ENCODE measurements around the gene NPS.

NPS gene

DNA sequence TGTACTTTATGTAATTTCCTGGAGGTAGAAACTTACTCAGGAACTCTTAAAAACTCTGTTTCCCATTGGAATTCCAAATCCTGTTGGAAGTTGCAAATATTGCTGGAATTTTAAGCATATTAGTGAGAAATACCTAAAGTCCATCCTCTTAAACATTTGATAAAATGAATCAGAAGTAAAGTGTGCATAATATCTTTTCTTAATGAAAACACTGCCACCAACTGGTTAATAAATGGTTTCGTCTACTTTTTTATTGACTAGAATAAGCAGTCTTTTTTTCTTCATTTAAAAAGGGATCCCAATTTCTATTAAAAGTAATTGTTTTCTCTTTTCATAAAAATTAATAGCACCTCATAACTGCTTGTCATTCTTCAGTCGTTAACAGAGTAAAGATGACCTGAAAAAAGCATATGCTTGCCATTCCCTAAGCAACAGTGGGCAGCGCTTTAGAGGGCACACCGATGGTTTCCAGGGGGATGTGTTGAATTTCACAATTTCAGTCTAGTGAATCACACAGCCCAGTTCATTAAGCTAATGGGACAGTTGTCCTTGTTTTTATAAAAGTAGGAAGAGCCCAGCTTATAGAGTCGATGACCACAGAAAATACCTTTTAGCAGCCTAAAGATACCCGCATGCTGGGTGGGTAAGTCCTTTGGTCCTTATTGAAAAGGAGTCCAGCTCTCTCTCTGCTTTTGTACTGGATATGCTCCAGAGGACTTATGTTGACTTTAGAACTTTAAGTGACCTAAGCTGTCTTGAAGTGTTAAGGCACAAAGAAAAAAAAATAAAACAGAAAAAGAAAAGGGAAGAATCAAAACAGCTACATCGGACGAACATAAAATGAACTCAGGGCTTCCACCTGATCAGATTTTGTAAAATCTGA is 28.5 kb downstream of the NPS start:
- H3K18ac ChIP-seq (ENCODE audit: low read length), result no peak overlapping the region
- no peak overlapping the region for H2BK12ac ChIP-seq (ENCODE audit: low read length)

DNA sequence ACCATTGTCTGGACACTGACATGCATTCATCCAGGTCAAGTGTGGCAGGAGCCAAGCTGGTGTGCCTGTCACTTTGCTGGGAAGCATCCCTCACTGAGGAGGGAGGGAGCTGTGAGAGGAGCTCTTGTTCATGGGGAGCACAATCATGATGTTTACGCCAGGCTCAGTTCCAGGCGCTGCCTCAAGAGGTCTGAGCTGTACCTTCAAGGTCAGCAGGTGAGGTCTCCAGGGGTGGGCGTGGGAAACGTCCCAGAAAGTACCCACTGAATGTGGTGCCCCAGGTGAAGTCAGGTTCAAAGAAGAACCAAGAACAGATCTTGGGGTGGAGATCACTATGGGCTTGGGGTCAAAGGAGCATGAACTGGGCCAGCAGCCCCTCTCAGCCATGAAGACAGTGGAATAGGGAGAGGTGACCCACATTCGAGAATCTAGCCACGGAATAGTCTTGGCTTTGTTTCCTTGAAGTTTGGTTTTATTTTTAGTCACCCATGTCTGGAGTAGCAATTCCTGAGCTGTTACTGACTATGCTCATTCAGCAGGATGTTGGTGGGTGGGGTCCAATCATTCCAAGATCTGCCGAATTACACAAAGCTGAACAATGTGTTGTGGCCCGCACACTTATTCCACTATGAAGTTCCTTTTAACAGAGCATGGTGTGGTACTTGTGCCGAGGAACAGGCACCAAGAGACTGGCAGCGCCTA is 29.3 kb downstream of the NPS start:
- Histone ChIP-seq H3K27ac (ENCODE audit: low read depth, low read length) (no peak overlapping the region), H3K4ac (ENCODE audit: low read depth, low read length) (no peak overlapping the region), H4K91ac (ENCODE audit: low read depth, low read length) (no peak overlapping the region), H2BK5ac (ENCODE audit: low read depth, low read length, poor library complexity) (no peak overlapping the region), H3K4me2 (ENCODE audit: low read length) (no peak overlapping the region), H3K79me1 (ENCODE audit: low read length) (no peaks in the 10 kb centered on the region), H3K18ac (ENCODE audit: low read length) (no peak overlapping the region), H4K8ac (ENCODE audit: low read depth, low read length) (no peak overlapping the region), H3K27me3 (ENCODE audit: insufficient read depth, low read length) (no peaks in the 10 kb centered on the region), H3K23ac (ENCODE audit: low read length) (no peak overlapping the region), H3K9ac (ENCODE audit: low read length) (no peak overlapping the region), H4K12ac (ENCODE audit: low read depth, low read length) (no peak overlapping the region), H3K36me3 (ENCODE audit: control insufficient read depth in 1 of 2, insufficient read depth in 2 of 2, low read length in 2 of 2) (no peaks in the 10 kb centered on the region), H3K79me2 (ENCODE audit: control insufficient read depth, insufficient read depth, low read length, poor library complexity) (no peaks in the 10 kb centered on the region), H2AK5ac (ENCODE audit: low read length) (no peak overlapping the region), H3K9me3 (ENCODE audit: insufficient read depth, low read depth, low read length) (no peaks in the 10 kb centered on the region), H3K14ac (ENCODE audit: low read length) (no peak overlapping the region), H2AFZ (ENCODE audit: insufficient read depth, low read length, poor library complexity) (no peak overlapping the region), H2BK12ac (ENCODE audit: low read length) (no peak overlapping the region), H3K4me1 (ENCODE audit: control insufficient read depth in 1 of 2, insufficient read depth in 2 of 2, low read length in 2 of 2) (no peaks in the 10 kb centered on the region), H2BK120ac (ENCODE audit: insufficient read depth, low read length, poor library complexity) (no peak overlapping the region), H3K4me3 (ENCODE audit: low read depth, low read length) (no peak overlapping the region)
- WGBS (ENCODE audit: extremely low coverage, insufficient coverage, insufficient read length), result no CpG with 5 or more reads among the region's 10 CpGs
- no peak for DNase-seq

More for the DNA sequence above, 28.5 kb downstream of the NPS start:
- H3K23ac ChIP-seq (ENCODE audit: low read length), result no peak overlapping the region
- H3K36me3 ChIP-seq (ENCODE audit: control insufficient read depth in 1 of 2, insufficient read depth in 2 of 2, low read length in 2 of 2), result no peaks in the 10 kb centered on the region
- no peak overlapping the region for H2BK120ac ChIP-seq (ENCODE audit: insufficient read depth, low read length, poor library complexity)
- no peaks in the 10 kb centered on the region for H3K4me1 ChIP-seq (ENCODE audit: control insufficient read depth in 1 of 2, insufficient read depth in 2 of 2, low read length in 2 of 2)
- no peak overlapping the region for H4K91ac ChIP-seq (ENCODE audit: low read depth, low read length)
- H2AK5ac ChIP-seq (ENCODE audit: low read length), result no peak overlapping the region
- H3K9ac ChIP-seq (ENCODE audit: low read length), result no peak overlapping the region
- DNase-seq, result peak in 1 of 2 donors; percentile 3
- no peak overlapping the region for H4K12ac ChIP-seq (ENCODE audit: low read depth, low read length)
- H3K9me3 ChIP-seq (ENCODE audit: insufficient read depth, low read depth, low read length), result no peaks in the 10 kb centered on the region
- no peak overlapping the region for H2AFZ ChIP-seq (ENCODE audit: insufficient read depth, low read length, poor library complexity)
- H3K4me3 ChIP-seq (ENCODE audit: low read depth, low read length), result no peak overlapping the region
- no peaks in the 10 kb centered on the region for H3K79me2 ChIP-seq (ENCODE audit: control insufficient read depth, insufficient read depth, low read length, poor library complexity)
- H4K8ac ChIP-seq (ENCODE audit: low read depth, low read length), result no peak overlapping the region
- H3K27me3 ChIP-seq (ENCODE audit: insufficient read depth, low read length), result no peaks in the 10 kb centered on the region
- H3K4me2 ChIP-seq (ENCODE audit: low read length), result no peak overlapping the region
- H3K27ac ChIP-seq (ENCODE audit: low read depth, low read length), result no peak overlapping the region
- H3K14ac ChIP-seq (ENCODE audit: low read length), result no peak overlapping the region
- no peak overlapping the region for H3K4ac ChIP-seq (ENCODE audit: low read depth, low read length)
- H3K79me1 ChIP-seq (ENCODE audit: low read length), result no peaks in the 10 kb centered on the region
- WGBS (ENCODE audit: extremely low coverage, insufficient coverage, insufficient read length), result no CpG with 5 or more reads among the region's 8 CpGs
- H2BK5ac ChIP-seq (ENCODE audit: low read depth, low read length, poor library complexity), result no peak overlapping the region

- no peak overlapping the region for H2AK5ac ChIP-seq (ENCODE audit: low read length)
- no peaks in the 10 kb centered on the region for H3K79me1 ChIP-seq (ENCODE audit: low read length)
- WGBS (ENCODE audit: extremely low coverage, insufficient coverage, insufficient read length), result no CpG with 5 or more reads among the region's 7 CpGs
- H2BK12ac ChIP-seq (ENCODE audit: low read length), result no peak overlapping the region
- H3K18ac ChIP-seq (ENCODE audit: low read length), result no peak overlapping the region
- H3K23ac ChIP-seq (ENCODE audit: low read length), result no peak overlapping the region
- H3K36me3 ChIP-seq (ENCODE audit: control insufficient read depth in 1 of 2, insufficient read depth in 2 of 2, low read length in 2 of 2), result no peaks in the 10 kb centered on the region
- H3K4me1 ChIP-seq (ENCODE audit: control insufficient read depth in 1 of 2, insufficient read depth in 2 of 2, low read length in 2 of 2), result no peaks in the 10 kb centered on the region
- no peak overlapping the region for H3K4ac ChIP-seq (ENCODE audit: low read depth, low read length)
- no peak overlapping the region for H2BK5ac ChIP-seq (ENCODE audit: low read depth, low read length, poor library complexity)
- no peaks in the 10 kb centered on the region for H3K9me3 ChIP-seq (ENCODE audit: insufficient read depth, low read depth, low read length)
- no peak overlapping the region for H3K4me3 ChIP-seq (ENCODE audit: low read depth, low read length)
- no peak overlapping the region for H3K14ac ChIP-seq (ENCODE audit: low read length)
- H4K91ac ChIP-seq (ENCODE audit: low read depth, low read length), result no peak overlapping the region
- no peaks in the 10 kb centered on the region for H3K27me3 ChIP-seq (ENCODE audit: insufficient read depth, low read length)
- no peak overlapping the region for H4K8ac ChIP-seq (ENCODE audit: low read depth, low read length)
- no peak for DNase-seq
- no peak overlapping the region for H2AFZ ChIP-seq (ENCODE audit: insufficient read depth, low read length, poor library complexity)
- H3K79me2 ChIP-seq (ENCODE audit: control insufficient read depth, insufficient read depth, low read length, poor library complexity), result no peaks in the 10 kb centered on the region
- H3K9ac ChIP-seq (ENCODE audit: low read length), result no peak overlapping the region
- H3K4me2 ChIP-seq (ENCODE audit: low read length), result no peak overlapping the region
- no peak overlapping the region for H3K27ac ChIP-seq (ENCODE audit: low read depth, low read length)
- H2BK120ac ChIP-seq (ENCODE audit: insufficient read depth, low read length, poor library complexity), result no peak overlapping the region
- H4K12ac ChIP-seq (ENCODE audit: low read depth, low read length), result no peak overlapping the region
Observed at GRCh38 chr10:127578961-127579305, 29.8 kb downstream of the NPS start.

DNA sequence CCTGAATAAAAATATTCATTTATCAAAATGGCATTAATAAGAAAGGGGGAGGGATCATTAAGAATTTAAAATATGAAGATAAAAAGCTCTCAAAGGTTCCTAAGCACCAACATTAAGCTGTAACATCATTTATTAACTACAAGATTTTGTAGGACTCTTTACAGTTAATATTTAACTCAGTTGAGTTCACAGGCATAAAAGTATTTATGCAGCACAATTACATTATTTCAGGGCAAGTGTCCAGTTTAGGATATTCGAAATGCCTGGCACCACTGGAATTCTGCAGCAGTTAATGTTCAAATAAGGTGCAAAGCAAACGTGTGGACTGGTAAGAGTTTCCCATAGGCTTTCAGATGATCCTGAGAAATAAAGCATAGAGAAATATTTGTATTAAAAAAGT is 30.5 kb downstream of the NPS start:
- H2BK5ac ChIP-seq (ENCODE audit: low read depth, low read length, poor library complexity), result no peak overlapping the region
- no peak overlapping the region for H4K91ac ChIP-seq (ENCODE audit: low read depth, low read length)
- no peak overlapping the region for H2AK5ac ChIP-seq (ENCODE audit: low read length)
- H3K36me3 ChIP-seq (ENCODE audit: control insufficient read depth in 1 of 2, insufficient read depth in 2 of 2, low read length in 2 of 2), result no peaks in the 10 kb centered on the region
- no peak overlapping the region for H4K12ac ChIP-seq (ENCODE audit: low read depth, low read length)
- no peak overlapping the region for H3K4me2 ChIP-seq (ENCODE audit: low read length)
- H3K9me3 ChIP-seq (ENCODE audit: insufficient read depth, low read depth, low read length), result no peaks in the 10 kb centered on the region
- H3K4me1 ChIP-seq (ENCODE audit: control insufficient read depth in 1 of 2, insufficient read depth in 2 of 2, low read length in 2 of 2), result no peaks in the 10 kb centered on the region
- no peak overlapping the region for H3K23ac ChIP-seq (ENCODE audit: low read length)
- no CpG with 5 or more reads among the region's 2 CpGs for WGBS (ENCODE audit: extremely low coverage, insufficient coverage, insufficient read length)
- H4K8ac ChIP-seq (ENCODE audit: low read depth, low read length), result no peak overlapping the region
- no peaks in the 10 kb centered on the region for H3K79me1 ChIP-seq (ENCODE audit: low read length)
- H3K18ac ChIP-seq (ENCODE audit: low read length), result no peak overlapping the region
- H3K4me3 ChIP-seq (ENCODE audit: low read depth, low read length), result no peak overlapping the region
- no peak overlapping the region for H2BK12ac ChIP-seq (ENCODE audit: low read length)
- H3K27me3 ChIP-seq (ENCODE audit: insufficient read depth, low read length), result no peaks in the 10 kb centered on the region
- no peak overlapping the region for H2BK120ac ChIP-seq (ENCODE audit: insufficient read depth, low read length, poor library complexity)
- no peak overlapping the region for H3K9ac ChIP-seq (ENCODE audit: low read length)
- H3K4ac ChIP-seq (ENCODE audit: low read depth, low read length), result no peak overlapping the region
- H3K79me2 ChIP-seq (ENCODE audit: control insufficient read depth, insufficient read depth, low read length, poor library complexity), result no peaks in the 10 kb centered on the region
- H2AFZ ChIP-seq (ENCODE audit: insufficient read depth, low read length, poor library complexity), result no peak overlapping the region
- H3K27ac ChIP-seq (ENCODE audit: low read depth, low read length), result no peak overlapping the region
- no peak overlapping the region for H3K14ac ChIP-seq (ENCODE audit: low read length)
- DNase-seq, result no peak

Measured in trophoblast cell (in vitro differentiated cells and primary cell).